A549 (cell line): Measurements from ENCODE around the gene TCEA3. TPM values are rescaled to one million over a fixed set of nuclear protein-coding genes. Genes with fewer than 3 reads are reported as not detected.

ENCODE experiments used
- ATAC-seq, 2 experiments: fragments of 200-7000 bp in 1 of 2; fragments of >200 bp in 1 of 2; cut with Nextera tagmentation in 1 of 2; cut with Tn5 transposase in 1 of 2; 3 replicates each; pipeline versions ENCODE4 v1.8.0 to v1.9.1; 2018 to 2020; ENCODE audit warnings: mild to moderate bottlenecking in 1 of 2, moderate library complexity in 1 of 2
- CTCF ChIA-PET: fragments of 300-600 bp; sonication (Branson Sonifier 250); formaldehyde crosslinking; extraction: SDS; loops from one replicate; lab custom pipeline; 2021; ENCODE audit warnings: antibody characterized with exemption, inconsistent platforms; lab: Yijun Ruan, JAX
- POLR2A ChIA-PET: fragments of 350-600 bp; formaldehyde crosslinking; extraction: SDS; loops from one replicate; lab custom pipeline; 2021; ENCODE audit warnings: antibody characterized with exemption, inconsistent platforms; lab: Yijun Ruan, JAX
- DNase-seq, 2 experiments: peaks; one replicate each; pipeline versions ENCODE4 v3.0.0 to v3.0.0-alpha.2; 2011 to 2016; ENCODE audit warnings: low read depth in 1 of 2, low spot score in 1 of 2
- FAIRE-seq: peaks from 2 replicates; lab custom pipeline; 2011; peaks lifted over from hg19 to GRCh38; lab: Jason Lieb, UNC
- H3K27ac ChIP-seq, 2 experiments: fragments of >200 bp; sonication (Bioruptor Twin); formaldehyde crosslinking; 3 replicates each; pipeline ENCODE4 v1.5.1; 2016 to 2017
- H3K4me1 ChIP-seq: fragments of >200 bp; sonication (Bioruptor Twin); formaldehyde crosslinking; 3 replicates; pipeline ENCODE4 v1.6.1; 2016
- H3K4me2 ChIP-seq: fragments of >200 bp; sonication (Bioruptor Twin); formaldehyde crosslinking; 3 replicates; pipeline ENCODE4 v1.6.1; 2016
- H3K4me3 ChIP-seq: fragments of >200 bp; sonication (Bioruptor Twin); formaldehyde crosslinking; 3 replicates; pipeline ENCODE4 v1.5.1; 2016
- H3K9me3 ChIP-seq: fragments of >200 bp; sonication (Bioruptor Twin); formaldehyde crosslinking; 3 replicates; pipeline ENCODE4 v1.6.1; 2016
- CBX2 ChIP-seq: fragments of 200-600 bp; sonication (generic); IDR thresholded peaks from 2 replicates; pipeline ENCODE4 v1.6.1; 2016; ENCODE audit warnings: low read depth, mild to moderate bottlenecking, borderline replicate concordance
- CEBPB ChIP-seq, 2 experiments: fragments of >200 bp in 1 of 2; sonication (Bioruptor Twin) in 1 of 2; formaldehyde crosslinking in 1 of 2; IDR thresholded peaks; 2 replicates each; pipeline ENCODE4 v1.6.1; 2012 to 2016
- CHD2 ChIP-seq: fragments of 150-350 bp; IDR thresholded peaks from 2 replicates; pipeline ENCODE4 v1.6.1; 2014; ENCODE audit warnings: low read length; ENCODE audit not compliant: partially characterized antibody
- EP300 ChIP-seq, 2 experiments: fragments of >200 bp; sonication (Bioruptor Twin); formaldehyde crosslinking; IDR thresholded peaks; 2 replicates in 1 of 2; 3 replicates in 1 of 2; pipeline ENCODE4 v1.6.1; 2016 to 2017
- FOXS1 ChIP-seq: fragments of 250-450 bp; sonication (Bioruptor Pico); IDR thresholded peaks from 2 replicates; pipeline ENCODE4 v1.5.0; 2020; ENCODE audit warnings: mild to moderate bottlenecking, moderate library complexity
- HEYL ChIP-seq: fragments of 250-450 bp; sonication (Bioruptor Pico); IDR thresholded peaks from 2 replicates; pipeline ENCODE4 v1.8.0; 2021; ENCODE audit warnings: mild to moderate bottlenecking, moderate library complexity
- HOXB13 ChIP-seq: fragments of 250-450 bp; sonication (Bioruptor Pico); IDR thresholded peaks from 2 replicates; pipeline ENCODE4 v1.5.0; 2020; ENCODE audit warnings: low read depth, mild to moderate bottlenecking, moderate library complexity
- KDM5A ChIP-seq: fragments of 200-600 bp; sonication (generic); IDR thresholded peaks from 2 replicates; pipeline ENCODE4 v1.6.1; 2016; ENCODE audit warnings: antibody characterized with exemption, mild to moderate bottlenecking
- MAFK ChIP-seq: fragments of 450-650 bp; IDR thresholded peaks from 2 replicates; pipeline ENCODE4 v1.6.1; 2014; ENCODE audit not compliant: partially characterized antibody
- MYC ChIP-seq: IDR thresholded peaks from 2 replicates; pipeline ENCODE4 v1.6.1; 2012; ENCODE audit warnings: mild to moderate bottlenecking, inconsistent platforms, low read length, improper control_type of control experiment, borderline replicate concordance
- NFE2L2 ChIP-seq: fragments of 150-350 bp; conservative IDR thresholded peaks from 2 replicates; pipeline ENCODE4 v1.6.1; 2014; ENCODE audit warnings: low read length
- POLR2A ChIP-seq: IDR thresholded peaks from 2 replicates; pipeline ENCODE4 v1.6.1; 2012; ENCODE audit warnings: mild to moderate bottlenecking, low read length
- POLR2AphosphoS2 ChIP-seq: conservative IDR thresholded peaks from 2 replicates; pipeline ENCODE4 v1.6.1; 2012; ENCODE audit warnings: low read length, improper control_type of control experiment, inconsistent platforms
- RARB ChIP-seq: fragments of 250-450 bp; sonication (Bioruptor Pico); IDR thresholded peaks from 2 replicates; pipeline ENCODE4 v1.8.0; 2021; ENCODE audit warnings: mild to moderate bottlenecking, moderate library complexity
- TP53 ChIP-seq: fragments of 250-450 bp; sonication (Bioruptor Pico); IDR thresholded peaks from 2 replicates; pipeline ENCODE4 v1.5.0; 2021; ENCODE audit warnings: mild to moderate bottlenecking, moderate library complexity
- WGBS: methylation state at CpG from one replicate; pipeline ENCODE4 v1.1.6; 2017; ENCODE audit errors: missing lambda C conversion rate; 5-methylcytosine and 5-hydroxymethylcytosine counted together
- polyA plus RNA-seq, 4 experiments: library from polyadenylated mRNA; depleted of rRNA in 3 of 4; stranded (reverse); fragments of >200 nt; fragmentation: RNase III in 1 of 4; extraction: RNeasy Plus Mini Kit Qiagen cat#74134 plus additional on column Dnase treatment in 1 of 4; gene quantifications; 2 replicates in 3 of 4; 3 replicates in 1 of 4; pipeline ENCODE4 v1.2.3, GENCODE V29; 2011 to 2017
- TF ChIP-seq, protein P1 (sequence below): IDR thresholded peaks from 2 replicates; pipeline ENCODE4 v1.6.1; 2012
- TF ChIP-seq, protein P2 (sequence below): fragments of 200-600 bp; sonication (generic); IDR thresholded peaks from 2 replicates; pipeline ENCODE4 v1.6.1; 2016; ENCODE audit warnings: antibody characterized with exemption, mild to moderate bottlenecking, moderate library complexity
- TF ChIP-seq, protein P3 (sequence below): fragments of >200 bp; sonication (Bioruptor Twin); formaldehyde crosslinking; IDR thresholded peaks from 3 replicates; pipeline ENCODE4 v1.5.1; 2016
- TF ChIP-seq, protein P4 (sequence below): IDR thresholded peaks from 2 replicates; pipeline ENCODE4 v1.6.1; 2012

TCEA3 gene
- polyA plus RNA-seq, 2 of the 4 experiments (the other 2 are of a cell fraction): 0.58 TPM

DNA sequence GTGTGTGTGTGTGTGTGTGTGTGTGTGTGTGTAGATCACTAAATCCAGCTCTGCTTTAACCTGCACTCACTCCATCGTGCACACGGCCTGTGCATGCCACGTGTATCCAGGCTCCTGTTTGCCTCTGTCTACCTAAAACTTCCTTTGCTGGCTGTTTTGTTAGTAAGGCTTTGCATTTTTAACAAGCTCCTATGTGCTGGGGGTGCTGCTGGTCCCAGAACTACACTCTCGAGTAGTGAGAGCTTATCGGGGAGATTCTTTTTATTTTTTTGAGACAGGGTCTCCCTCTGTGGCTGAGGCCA lies 596 bp upstream of the TCEA3 start:
- no peak for TF ChIP-seq CBX2
- no peak for TF ChIP-seq HEYL (CRISPR knock-in tag)
- no peak for TF ChIP-seq FOXS1 (CRISPR knock-in tag)
- no peak for TF ChIP-seq RARB (CRISPR knock-in tag)
- TF ChIP-seq CHD2: no peak
- TF ChIP-seq, protein P1, sequence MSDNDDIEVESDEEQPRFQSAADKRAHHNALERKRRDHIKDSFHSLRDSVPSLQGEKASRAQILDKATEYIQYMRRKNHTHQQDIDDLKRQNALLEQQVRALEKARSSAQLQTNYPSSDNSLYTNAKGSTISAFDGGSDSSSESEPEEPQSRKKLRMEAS: no peak
- TF ChIP-seq CEBPB (IDR thresholded peaks at IDR 0.05): no peak
- TF ChIP-seq NFE2L2: no peak
- no peak for TF ChIP-seq HOXB13 (CRISPR knock-in tag)
- DNase-seq (no peak), ATAC-seq (no peak), FAIRE-seq (no peak)
- H3K4me3 ChIP-seq: no peak overlapping the region
- ChIA-PET POLR2A (no interaction called here), CTCF (interaction anchor here (0.5 to 0.8 kb wide), 3 partner anchors 19 to 436 kb away, joined by 3 to 4 read pairs (median 4); no protein-coding TSS in a partner anchor)
- no peaks in the 10 kb centered on the region for H3K9me3 ChIP-seq
- WGBS: 80% methylated on average over 5 of the region's 5 CpGs
- H3K4me1 ChIP-seq: no peaks in the 10 kb centered on the region
- no peak overlapping the region for H3K27ac ChIP-seq
- H3K4me2 ChIP-seq: no peak overlapping the region

DNA sequence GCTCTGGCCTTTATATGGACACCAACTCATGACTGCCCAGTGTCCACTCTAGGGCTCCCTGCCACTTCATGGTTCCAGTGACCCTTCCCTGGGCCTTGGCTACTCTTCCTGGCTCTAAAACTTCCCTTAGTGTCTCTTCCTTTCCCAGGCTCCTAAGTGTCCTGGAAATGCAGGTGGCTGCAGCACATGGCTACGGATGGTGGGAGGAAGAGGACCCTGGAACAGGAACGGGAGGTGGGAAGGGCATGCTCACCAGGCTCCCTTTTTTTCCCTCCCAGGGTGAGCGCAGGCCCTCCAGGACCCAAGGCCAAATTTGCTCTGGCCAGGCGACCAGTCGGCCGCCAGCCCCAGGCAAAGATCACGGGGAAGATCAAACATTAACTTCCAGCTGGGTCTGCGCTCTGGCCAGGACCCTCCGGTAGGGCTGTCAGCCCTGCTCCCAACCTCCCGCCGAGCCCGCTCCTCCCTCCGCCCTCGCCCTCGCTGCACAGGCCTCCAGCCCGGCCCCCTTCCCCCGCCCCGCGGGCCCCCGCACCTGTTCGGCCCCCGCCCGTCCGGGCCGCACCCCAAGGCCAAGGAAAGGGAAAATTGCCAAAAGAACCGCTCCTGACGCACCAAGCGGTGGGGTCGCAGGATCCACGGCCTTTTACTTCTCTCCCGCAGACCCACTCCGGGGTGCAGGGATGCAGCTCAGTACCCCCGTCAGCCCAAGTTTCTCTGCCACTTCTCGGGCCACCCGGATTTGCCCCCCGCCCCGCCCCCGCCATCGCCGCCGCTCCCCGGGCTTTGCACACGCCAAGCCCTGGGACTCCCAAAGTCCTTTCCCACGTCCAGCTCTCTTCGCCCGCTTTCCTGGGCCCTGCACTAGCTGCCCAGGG lies 894 bp downstream of the TCEA3 start:
- no peak for TF ChIP-seq POLR2A
- TF ChIP-seq, protein P2, sequence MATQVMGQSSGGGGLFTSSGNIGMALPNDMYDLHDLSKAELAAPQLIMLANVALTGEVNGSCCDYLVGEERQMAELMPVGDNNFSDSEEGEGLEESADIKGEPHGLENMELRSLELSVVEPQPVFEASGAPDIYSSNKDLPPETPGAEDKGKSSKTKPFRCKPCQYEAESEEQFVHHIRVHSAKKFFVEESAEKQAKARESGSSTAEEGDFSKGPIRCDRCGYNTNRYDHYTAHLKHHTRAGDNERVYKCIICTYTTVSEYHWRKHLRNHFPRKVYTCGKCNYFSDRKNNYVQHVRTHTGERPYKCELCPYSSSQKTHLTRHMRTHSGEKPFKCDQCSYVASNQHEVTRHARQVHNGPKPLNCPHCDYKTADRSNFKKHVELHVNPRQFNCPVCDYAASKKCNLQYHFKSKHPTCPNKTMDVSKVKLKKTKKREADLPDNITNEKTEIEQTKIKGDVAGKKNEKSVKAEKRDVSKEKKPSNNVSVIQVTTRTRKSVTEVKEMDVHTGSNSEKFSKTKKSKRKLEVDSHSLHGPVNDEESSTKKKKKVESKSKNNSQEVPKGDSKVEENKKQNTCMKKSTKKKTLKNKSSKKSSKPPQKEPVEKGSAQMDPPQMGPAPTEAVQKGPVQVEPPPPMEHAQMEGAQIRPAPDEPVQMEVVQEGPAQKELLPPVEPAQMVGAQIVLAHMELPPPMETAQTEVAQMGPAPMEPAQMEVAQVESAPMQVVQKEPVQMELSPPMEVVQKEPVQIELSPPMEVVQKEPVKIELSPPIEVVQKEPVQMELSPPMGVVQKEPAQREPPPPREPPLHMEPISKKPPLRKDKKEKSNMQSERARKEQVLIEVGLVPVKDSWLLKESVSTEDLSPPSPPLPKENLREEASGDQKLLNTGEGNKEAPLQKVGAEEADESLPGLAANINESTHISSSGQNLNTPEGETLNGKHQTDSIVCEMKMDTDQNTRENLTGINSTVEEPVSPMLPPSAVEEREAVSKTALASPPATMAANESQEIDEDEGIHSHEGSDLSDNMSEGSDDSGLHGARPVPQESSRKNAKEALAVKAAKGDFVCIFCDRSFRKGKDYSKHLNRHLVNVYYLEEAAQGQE: no peak
- no peak for TF ChIP-seq EP300 (IDR thresholded peaks at IDR 0.05)
- TF ChIP-seq, protein P1: no peak
- no peak for TF ChIP-seq FOXS1 (CRISPR knock-in tag)
- no peak for TF ChIP-seq CBX2
- no peak for TF ChIP-seq POLR2AphosphoS2
- TF ChIP-seq KDM5A: no peak
- no peak for TF ChIP-seq MYC
- no peak for TF ChIP-seq TP53 (CRISPR knock-in tag)
- WGBS: 95% methylated on average over 25 of the region's 46 CpGs
- DNase-seq (no peak), FAIRE-seq (no peak), ATAC-seq (no peak; a peak in 2 of 6 replicates)
- Histone ChIP-seq H3K27ac (no peak overlapping the region), H3K9me3 (no peaks in the 10 kb centered on the region), H3K4me3 (no peak overlapping the region), H3K4me2 (no peak overlapping the region), H3K4me1 (no peaks in the 10 kb centered on the region)
- POLR2A ChIA-PET: no interaction called here
- CTCF ChIA-PET: interaction anchor here (4.4 kb wide), 1 partner anchor 20 kb away, joined by 21 read pairs; no protein-coding TSS in a partner anchor

DNA sequence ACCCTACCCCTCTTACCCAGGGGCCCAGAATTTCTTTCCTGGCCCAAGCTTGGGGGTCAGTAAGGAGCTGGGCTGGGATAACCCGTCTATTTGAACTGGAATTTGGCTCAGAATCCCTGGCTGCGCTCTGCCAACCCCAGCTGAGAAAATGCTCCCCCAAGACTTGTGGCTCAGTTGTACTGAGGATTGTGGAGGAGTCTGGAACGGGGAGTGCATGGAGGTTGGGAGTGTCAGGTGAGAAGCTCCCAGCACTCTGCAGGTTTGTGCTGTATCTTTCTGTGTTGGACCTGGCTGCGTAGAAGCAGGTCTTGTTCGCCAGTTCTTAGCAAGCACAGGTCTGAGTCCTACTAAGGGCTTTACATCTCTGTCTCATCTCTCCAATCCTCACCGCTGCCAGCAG lies 1.6 kb downstream of the TCEA3 start:
- TF ChIP-seq, protein P3, sequence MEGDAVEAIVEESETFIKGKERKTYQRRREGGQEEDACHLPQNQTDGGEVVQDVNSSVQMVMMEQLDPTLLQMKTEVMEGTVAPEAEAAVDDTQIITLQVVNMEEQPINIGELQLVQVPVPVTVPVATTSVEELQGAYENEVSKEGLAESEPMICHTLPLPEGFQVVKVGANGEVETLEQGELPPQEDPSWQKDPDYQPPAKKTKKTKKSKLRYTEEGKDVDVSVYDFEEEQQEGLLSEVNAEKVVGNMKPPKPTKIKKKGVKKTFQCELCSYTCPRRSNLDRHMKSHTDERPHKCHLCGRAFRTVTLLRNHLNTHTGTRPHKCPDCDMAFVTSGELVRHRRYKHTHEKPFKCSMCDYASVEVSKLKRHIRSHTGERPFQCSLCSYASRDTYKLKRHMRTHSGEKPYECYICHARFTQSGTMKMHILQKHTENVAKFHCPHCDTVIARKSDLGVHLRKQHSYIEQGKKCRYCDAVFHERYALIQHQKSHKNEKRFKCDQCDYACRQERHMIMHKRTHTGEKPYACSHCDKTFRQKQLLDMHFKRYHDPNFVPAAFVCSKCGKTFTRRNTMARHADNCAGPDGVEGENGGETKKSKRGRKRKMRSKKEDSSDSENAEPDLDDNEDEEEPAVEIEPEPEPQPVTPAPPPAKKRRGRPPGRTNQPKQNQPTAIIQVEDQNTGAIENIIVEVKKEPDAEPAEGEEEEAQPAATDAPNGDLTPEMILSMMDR: no peak
- TF ChIP-seq HEYL (CRISPR knock-in tag) (no peak), MAFK (no peak)
- TF ChIP-seq, protein P4, sequence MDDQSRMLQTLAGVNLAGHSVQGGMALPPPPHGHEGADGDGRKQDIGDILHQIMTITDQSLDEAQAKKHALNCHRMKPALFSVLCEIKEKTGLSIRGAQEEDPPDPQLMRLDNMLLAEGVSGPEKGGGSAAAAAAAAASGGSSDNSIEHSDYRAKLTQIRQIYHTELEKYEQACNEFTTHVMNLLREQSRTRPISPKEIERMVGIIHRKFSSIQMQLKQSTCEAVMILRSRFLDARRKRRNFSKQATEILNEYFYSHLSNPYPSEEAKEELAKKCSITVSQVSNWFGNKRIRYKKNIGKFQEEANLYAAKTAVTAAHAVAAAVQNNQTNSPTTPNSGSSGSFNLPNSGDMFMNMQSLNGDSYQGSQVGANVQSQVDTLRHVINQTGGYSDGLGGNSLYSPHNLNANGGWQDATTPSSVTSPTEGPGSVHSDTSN: no peak
- no peak overlapping the region for H3K27ac ChIP-seq
- ChIA-PET POLR2A (no interaction called here), CTCF (interaction anchor here (4.4 kb wide), 1 partner anchor 19 kb away, joined by 21 read pairs; no protein-coding TSS in a partner anchor)
- H3K4me2 ChIP-seq: no peak overlapping the region
- ATAC-seq: no peak
- H3K4me1 ChIP-seq: no peaks in the 10 kb centered on the region
- DNase-seq: no peak
- H3K4me3 ChIP-seq: no peak overlapping the region
- 98% methylated on average over 4 of the region's 6 CpGs for WGBS
- no peaks in the 10 kb centered on the region for H3K9me3 ChIP-seq
- no peak for FAIRE-seq
